Fibroblast of skin of right quadriceps (primary cell): ENCODE data around the gene RTN4RL1.

Experiments used
- DNase-seq: peaks from one replicate; pipeline ENCODE4 v3.0.0-alpha.2; 2013

The RTN4RL1 gene

GRCh38 chr17:2044263-2044894 is 19.2 kb upstream of the RTN4RL1 start:
- no peak for DNase-seq

- DNase-seq: peak; percentile 65
These were observed 18.7 kb upstream of the RTN4RL1 start for GRCh38 chr17:2043785-2044184.

- DNase-seq: no peak
These were observed 17.8 kb upstream of the RTN4RL1 start for GRCh38 chr17:2042933-2043332.

GRCh38 chr17:2042390-2042847 is 17.3 kb upstream of the RTN4RL1 start:
- no peak for DNase-seq

GRCh38 chr17:2041561-2042389 is 16.6 kb upstream of the RTN4RL1 start, which contains the start of gene OVCA2:
TSS of gene OVCA2 (plus strand) at chr17:2042022. CDS start at chr17:2042048, 26 bp downstream.
- peak; percentile 94 for DNase-seq

GRCh38 chr17:2040942-2041560 is 15.9 kb upstream of the RTN4RL1 start:
- no peak for DNase-seq

GRCh38 chr17:2040219-2040827 is 15.2 kb upstream of the RTN4RL1 start:
- no peak for DNase-seq

GRCh38 chr17:2037155-2037554 is 12.0 kb upstream of the RTN4RL1 start:
- no peak for DNase-seq

- DNase-seq: no peak
These were observed 10.7 kb upstream of the RTN4RL1 start for GRCh38 chr17:2035541-2036488.

- DNase-seq: peak; percentile 99
These were observed 9.8 kb upstream of the RTN4RL1 start for GRCh38 chr17:2034806-2035540.

- DNase-seq: peak; percentile 88
These were observed 9.0 kb upstream of the RTN4RL1 start for GRCh38 chr17:2034157-2034556.

GRCh38 chr17:2033153-2033552 is 8.0 kb upstream of the RTN4RL1 start:
- peak; percentile 63 for DNase-seq

GRCh38 chr17:2030779-2031163 is 5.6 kb upstream of the RTN4RL1 start:
- no peak for DNase-seq

- DNase-seq: peak; percentile 90
These were observed 5.0 kb upstream of the RTN4RL1 start, which contains the start of gene DPH1 for GRCh38 chr17:2029911-2030778. TSS of gene DPH1 (plus strand) at chr17:2030153. CDS start at chr17:2030170, 17 bp downstream.

GRCh38 chr17:2028737-2029136 is 3.6 kb upstream of the RTN4RL1 start:
- no peak for DNase-seq

- no peak for DNase-seq
These were observed 3.1 kb upstream of the RTN4RL1 start for GRCh38 chr17:2028234-2028614.

- DNase-seq: peak; percentile 35
These were observed 2.5 kb upstream of the RTN4RL1 start for GRCh38 chr17:2027528-2028233.

- DNase-seq: peak; percentile 62
These were observed 632 bp upstream of the RTN4RL1 start for GRCh38 chr17:2025622-2026309.
